Natural killer cell (primary cell): ENCODE data around the gene CMIP. TPM values are rescaled to one million over a fixed set of nuclear protein-coding genes. Genes with fewer than 3 reads are reported as not detected.

Experiments used
- ATAC-seq, 3 donors: fragments of 150-1000 bp in 2 of 3; fragments of 200-7000 bp in 1 of 3; cut with Tn5 transposase; 1 replicate in 1 of 3; 2 replicates in 2 of 3; pipeline ENCODE4 v1.10.0; 2021; ENCODE audit warnings: mild to moderate bottlenecking in 2 of 3, moderate library complexity in 2 of 3
- DNase-seq, 2 donors: peaks; one replicate each; pipeline versions ENCODE4 v3.0.0 to v3.0.0-alpha.2; 2013 to 2021; ENCODE audit warnings: mixed read lengths in 1 of 2
- H3K27ac ChIP-seq: one replicate; pipeline ENCODE4 v1.5.1; 2013; ENCODE audit warnings: mild to moderate bottlenecking, low read length
- H3K27me3 ChIP-seq: one replicate; pipeline ENCODE4 v1.6.1; 2013; ENCODE audit warnings: low read length; ENCODE audit not compliant: control insufficient read depth, insufficient read depth
- H3K36me3 ChIP-seq: one replicate; pipeline ENCODE4 v1.6.1; 2013; ENCODE audit warnings: low read length; ENCODE audit not compliant: control insufficient read depth, insufficient read depth
- H3K4me1 ChIP-seq: one replicate; pipeline ENCODE4 v1.6.1; 2013; ENCODE audit warnings: low read length; ENCODE audit not compliant: control insufficient read depth, insufficient read depth
- H3K4me3 ChIP-seq: one replicate; pipeline ENCODE4 v1.5.1; 2013; ENCODE audit warnings: low read length
- H3K9me3 ChIP-seq: one replicate; pipeline ENCODE4 v1.6.1; 2013; ENCODE audit warnings: low read length; ENCODE audit not compliant: control insufficient read depth, insufficient read depth
- H3K27ac Mint-ChIP-seq, 2 donors: one replicate each; pipeline ENCODE4 v1.8.0; 2022; ENCODE audit warnings: mild to moderate bottlenecking in 2 of 2, mixed read lengths in 2 of 2, moderate library complexity in 1 of 2
- H3K27me3 Mint-ChIP-seq, 2 donors: one replicate each; pipeline ENCODE4 v1.8.0; 2022; ENCODE audit warnings: low read depth in 2 of 2, mixed read lengths in 2 of 2
- H3K36me3 Mint-ChIP-seq: one replicate; pipeline ENCODE4 v1.8.0; 2022; ENCODE audit warnings: mixed read lengths
- H3K4me1 Mint-ChIP-seq, 2 donors: one replicate each; pipeline ENCODE4 v1.8.0; 2022; ENCODE audit warnings: mixed read lengths in 2 of 2
- H3K4me3 Mint-ChIP-seq: one replicate; pipeline ENCODE4 v1.8.0; 2022; ENCODE audit warnings: mild to moderate bottlenecking, moderate library complexity, mixed read lengths
- H3K9me3 Mint-ChIP-seq, 2 donors: one replicate each; pipeline ENCODE4 v1.8.0; 2022; ENCODE audit warnings: mixed read lengths in 2 of 2
- CTCF ChIP-seq: fragments of 200-600 bp; IDR thresholded peaks from one replicate; pipeline ENCODE4 v1.8.0; 2022; ENCODE audit warnings: antibody characterized with exemption
- WGBS: methylation state at CpG from one replicate; pipeline ENCODE4 v1.1.7; 2013; ENCODE audit warnings: missing lambda C conversion rate; ENCODE audit not compliant: insufficient coverage; 5-methylcytosine and 5-hydroxymethylcytosine counted together
- intact Hi-C: fragments of 100-400 bp; cut with micrococcal nuclease; formaldehyde crosslinking; loops from one replicate; pipeline ENCODE4 v1.14.2; 2022
- total RNA-seq, 4 donors: library from RNA; stranded (reverse); fragments of 120-200 nt in 1 of 4; gene quantifications; one replicate each; pipeline versions ENCODE4 v1.2.3 to v1.2.4, GENCODE V29; 2013 to 2022

CMIP gene
- total RNA-seq, 3 donors from 2014 or later (not counting 1 experiment from before 2014, with no cell fraction given), result 88.2 to 115 (median 91.5) TPM

DNA sequence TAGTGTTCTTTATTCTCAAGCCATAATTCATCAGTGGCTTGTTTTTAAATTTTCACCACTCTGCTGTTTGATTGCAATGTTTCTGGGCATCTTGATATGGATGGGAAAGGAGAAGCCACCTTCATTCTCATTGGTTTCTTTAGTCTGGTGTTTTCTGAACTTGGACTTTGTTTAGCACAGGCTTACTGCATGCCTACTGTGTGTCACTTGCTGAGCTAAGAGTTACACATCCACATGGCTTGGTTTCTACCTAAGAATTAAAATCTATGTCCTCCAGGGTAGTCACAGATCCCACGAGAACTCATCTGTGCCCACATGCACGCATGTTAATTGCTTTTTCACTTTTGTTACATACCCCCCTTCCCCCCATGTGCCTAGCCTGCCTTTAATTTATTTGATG lies 4.6 kb downstream of the CMIP start:
- Mint-ChIP-seq H3K36me3 (no peaks in the 10 kb centered on the region), H3K4me1 (peaks cover 66 to 76% of the 10 kb centered on the region in 2 donors), H3K4me3 (peak overlapping the region; percentile 37), H3K27me3 (no peaks in the 10 kb centered on the region), H3K9me3 (no peaks in the 10 kb centered on the region), H3K27ac (peak overlapping the region; percentile 27 to 54)
- no peak for TF ChIP-seq CTCF
- WGBS, result no CpG with 5 or more reads among the region's 2 CpGs
- Histone ChIP-seq H3K36me3 (no peaks in the 10 kb centered on the region), H3K4me1 (peaks cover 62% of the 10 kb centered on the region), H3K27ac (no peak overlapping the region), H3K27me3 (no peaks in the 10 kb centered on the region), H3K4me3 (no peak overlapping the region), H3K9me3 (no peaks in the 10 kb centered on the region)
- no peak for ATAC-seq
- intact Hi-C loops, result loop anchor here (10.0 kb wide), 1 partner anchor 386 kb away; no protein-coding TSS in a partner anchor
- DNase-seq, result no peak

- H3K9me3 ChIP-seq, result no peaks in the 10 kb centered on the region
- WGBS, result 88% methylated on average over 7 of the region's 7 CpGs
- Mint-ChIP-seq H3K27ac (peak overlapping the region; percentile 29 to 45), H3K9me3 (no peaks in the 10 kb centered on the region), H3K4me3 (peak overlapping the region; percentile 6), H3K36me3 (no peaks in the 10 kb centered on the region), H3K4me1 (peaks cover 74 to 84% of the 10 kb centered on the region in 2 donors), H3K27me3 (no peaks in the 10 kb centered on the region)
- H3K4me3 ChIP-seq, result no peak overlapping the region
- no peaks in the 10 kb centered on the region for H3K36me3 ChIP-seq
- DNase-seq (no peak), ATAC-seq (no peak)
- H3K4me1 ChIP-seq, result peaks cover 62% of the 10 kb centered on the region
- TF ChIP-seq CTCF, result no peak
- no peak overlapping the region for H3K27ac ChIP-seq
- intact Hi-C loops, result loop anchor here (10.0 kb wide), 1 partner anchor 385 kb away; no protein-coding TSS in a partner anchor
- H3K27me3 ChIP-seq, result no peaks in the 10 kb centered on the region
Observed at GRCh38 chr16:81449899-81450608, 5.4 kb downstream of the CMIP start.

DNA sequence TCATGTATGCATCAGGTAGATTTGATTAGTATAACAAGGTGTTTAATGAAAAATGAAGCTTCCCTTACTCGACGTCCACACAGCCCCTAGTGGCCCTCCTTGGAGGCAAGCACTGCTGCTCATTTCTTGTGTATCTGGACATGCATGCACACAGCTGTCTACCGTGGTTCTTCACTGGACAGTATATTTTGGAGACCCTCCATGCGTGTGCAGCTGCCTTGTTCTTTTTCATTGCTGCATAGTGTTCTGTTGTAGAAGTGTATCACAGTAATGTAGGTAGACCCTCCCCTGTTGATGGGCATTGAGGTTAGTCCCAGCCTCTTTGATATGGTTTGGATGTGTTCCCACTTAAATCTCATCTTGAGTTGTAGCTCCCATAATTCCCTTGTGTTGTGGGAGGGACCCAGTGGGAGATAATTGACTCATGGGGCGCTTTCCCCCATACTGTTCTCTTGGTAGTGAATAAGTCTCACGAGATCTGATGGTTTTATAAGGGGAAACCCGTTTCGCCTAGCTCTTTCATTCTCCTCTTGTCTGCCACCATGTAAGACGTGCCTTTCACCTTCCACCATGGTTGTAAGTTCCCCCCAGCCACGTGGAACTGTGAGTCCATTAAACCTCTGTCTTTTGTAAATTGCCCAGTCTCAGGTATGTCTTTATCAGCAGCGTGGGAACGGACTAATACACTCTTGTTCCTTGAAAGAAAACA lies 6.3 kb downstream of the CMIP start:
- no peak overlapping the region for H3K27ac ChIP-seq
- H3K27me3 Mint-ChIP-seq, result no peaks in the 10 kb centered on the region
- no peaks in the 10 kb centered on the region for H3K9me3 Mint-ChIP-seq
- no peaks in the 10 kb centered on the region for H3K27me3 ChIP-seq
- H3K4me3 ChIP-seq, result no peak overlapping the region
- TF ChIP-seq CTCF, result no peak
- H3K36me3 ChIP-seq, result no peaks in the 10 kb centered on the region
- WGBS, result 93% methylated on average over 11 of the region's 12 CpGs
- intact Hi-C loops, result no loop called here
- H3K4me3 Mint-ChIP-seq, result no peak overlapping the region
- no peaks in the 10 kb centered on the region for H3K9me3 ChIP-seq
- H3K4me1 ChIP-seq, result peaks cover 69% of the 10 kb centered on the region
- peak overlapping the region; percentile 75 to 86 for H3K27ac Mint-ChIP-seq
- peaks cover 77 to 91% of the 10 kb centered on the region in 2 donors for H3K4me1 Mint-ChIP-seq
- H3K36me3 Mint-ChIP-seq, result no peaks in the 10 kb centered on the region
- DNase-seq (no peak), ATAC-seq (no peak)
